HG03354 (cell line): ENCODE measurements around the gene CGB3.

Source experiments
- ATAC-seq: cut with Tn5 transposase; IDR thresholded peaks from one replicate; pipeline ENCODE4 v1.9.1; 2021; ENCODE audit warnings: mild to moderate bottlenecking; ENCODE audit not compliant: unreplicated experiment, poor library complexity, severe bottlenecking

CGB3 gene

DNA sequence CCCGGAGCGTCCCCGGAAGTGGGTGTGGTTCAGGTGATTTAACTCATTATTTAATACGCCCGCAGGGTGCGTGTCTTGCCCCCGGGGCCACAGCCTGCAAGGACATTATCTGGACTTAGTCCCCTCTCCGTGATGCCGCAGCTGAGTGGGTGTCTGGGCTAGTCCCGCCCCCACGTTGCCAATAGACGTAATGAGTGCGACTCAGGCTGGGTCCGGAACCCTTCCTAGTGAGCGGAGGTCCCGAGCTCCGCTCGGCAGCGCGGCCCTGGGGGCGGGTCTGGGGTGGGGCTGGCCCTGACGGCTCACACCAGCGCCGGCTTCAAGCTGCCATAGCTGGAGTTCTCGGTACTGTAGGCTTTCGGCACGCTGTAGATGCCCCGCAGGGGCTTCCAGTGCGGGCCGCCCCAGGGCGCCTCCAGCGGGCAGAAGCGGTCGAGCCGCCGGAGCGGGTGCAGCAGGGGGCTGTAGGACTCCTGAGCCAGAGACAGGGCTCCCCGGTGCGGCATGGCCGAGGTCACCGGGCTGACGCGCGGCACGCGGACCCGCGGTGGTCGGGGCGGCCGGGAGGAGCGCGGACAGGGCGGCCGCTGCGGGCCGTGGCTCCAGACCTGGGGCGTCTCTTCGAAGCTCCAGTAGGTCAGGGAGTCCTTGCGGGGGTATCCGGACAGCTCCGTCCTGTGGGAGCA, 6.3 kb downstream of the CGB3 start:
- ATAC-seq, result peak; percentile 54

DNA sequence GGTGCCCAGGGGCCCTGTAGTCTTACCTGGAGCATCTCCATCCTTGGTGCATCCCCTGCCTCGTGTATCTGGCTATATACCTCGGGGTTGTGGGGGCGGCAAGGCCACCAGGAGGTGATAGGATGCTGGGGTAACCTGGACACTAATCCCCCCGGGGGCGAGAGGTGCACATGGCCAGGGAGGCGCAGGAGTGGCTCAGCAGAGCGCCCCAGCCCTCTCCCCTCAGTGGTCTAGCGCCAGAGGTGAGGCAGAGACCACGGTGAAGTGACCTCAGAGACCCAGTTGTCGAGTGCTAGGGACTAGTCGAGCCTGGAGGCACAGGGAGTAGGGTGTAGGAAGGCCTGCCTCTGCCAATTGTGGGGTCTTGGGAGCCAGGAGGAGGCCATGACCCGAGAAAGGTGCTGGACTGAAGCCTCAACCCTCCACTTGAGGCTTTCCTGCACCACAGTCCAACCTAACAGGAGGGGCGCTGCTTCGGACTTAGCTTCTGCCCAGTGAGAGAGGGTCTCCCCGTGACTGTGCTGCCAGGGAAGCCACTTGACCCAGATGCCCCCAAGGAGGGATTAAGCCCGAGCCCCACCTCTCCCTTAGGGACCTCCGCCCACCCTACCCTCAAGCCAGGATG, 7.0 kb downstream of the CGB3 start, which contains the start of gene LHB:
Gene LHB (minus strand): TSS at position 51 of the 625 bp plus-strand sequence. CDS start 10 bp downstream, at position 41.
- no peak for ATAC-seq

DNA sequence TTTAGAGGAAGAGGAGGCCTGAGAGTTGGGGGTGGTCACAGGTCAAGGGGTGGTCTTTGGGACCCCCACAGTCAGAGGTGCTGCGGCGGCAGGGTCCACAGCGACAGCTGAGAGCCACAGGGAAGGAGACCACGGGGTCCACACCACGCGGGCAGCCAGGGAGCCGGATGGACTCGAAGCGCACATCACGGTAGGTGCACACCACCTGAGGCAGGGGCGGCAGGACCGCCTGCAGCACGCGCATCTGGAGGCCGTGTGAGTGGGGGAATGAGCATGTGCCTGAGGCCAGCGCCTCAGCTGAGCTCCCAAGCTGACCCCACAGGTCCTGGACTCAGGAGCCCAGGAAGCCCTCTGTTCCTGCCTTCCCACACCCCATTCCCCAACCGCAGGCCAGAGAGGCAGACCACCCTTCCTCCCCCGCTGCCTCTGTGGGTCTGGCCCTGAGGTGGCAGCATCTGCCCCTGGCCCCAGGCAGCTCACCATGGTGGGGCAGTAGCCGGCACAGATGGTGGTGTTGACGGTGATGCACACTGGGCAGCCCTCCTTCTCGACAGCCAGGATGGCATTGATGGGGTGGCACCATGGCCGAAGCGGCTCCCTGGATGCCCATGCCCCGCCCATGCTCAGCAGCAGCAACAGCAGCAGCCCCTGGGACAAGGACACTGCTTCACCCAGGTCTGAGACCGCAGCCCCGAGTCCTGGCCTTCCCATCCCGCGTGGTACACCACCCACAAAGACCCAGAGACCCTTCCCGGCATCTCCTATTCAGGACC, 7.9 kb downstream of the CGB3 start:
- ATAC-seq, result no peak

DNA sequence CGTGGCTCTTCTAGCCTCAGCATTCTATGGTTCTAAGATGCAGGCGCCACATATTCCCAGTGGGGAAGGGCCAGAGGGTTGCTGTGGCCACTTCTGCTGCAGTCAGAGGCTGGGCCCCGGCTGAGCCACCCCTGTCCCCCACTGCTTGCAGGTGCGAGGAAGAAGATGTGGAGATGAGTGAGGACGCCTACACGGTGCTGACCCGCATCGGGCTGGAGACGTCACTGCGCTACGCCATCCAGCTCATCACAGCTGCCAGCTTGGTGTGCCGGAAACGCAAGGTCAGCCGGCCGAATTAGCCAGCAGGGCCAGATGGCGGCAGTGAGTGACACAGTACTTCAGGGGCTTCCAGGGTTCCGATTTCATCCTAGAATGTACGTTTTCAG, 9.3 kb downstream of the CGB3 start:
- no peak for ATAC-seq

DNA sequence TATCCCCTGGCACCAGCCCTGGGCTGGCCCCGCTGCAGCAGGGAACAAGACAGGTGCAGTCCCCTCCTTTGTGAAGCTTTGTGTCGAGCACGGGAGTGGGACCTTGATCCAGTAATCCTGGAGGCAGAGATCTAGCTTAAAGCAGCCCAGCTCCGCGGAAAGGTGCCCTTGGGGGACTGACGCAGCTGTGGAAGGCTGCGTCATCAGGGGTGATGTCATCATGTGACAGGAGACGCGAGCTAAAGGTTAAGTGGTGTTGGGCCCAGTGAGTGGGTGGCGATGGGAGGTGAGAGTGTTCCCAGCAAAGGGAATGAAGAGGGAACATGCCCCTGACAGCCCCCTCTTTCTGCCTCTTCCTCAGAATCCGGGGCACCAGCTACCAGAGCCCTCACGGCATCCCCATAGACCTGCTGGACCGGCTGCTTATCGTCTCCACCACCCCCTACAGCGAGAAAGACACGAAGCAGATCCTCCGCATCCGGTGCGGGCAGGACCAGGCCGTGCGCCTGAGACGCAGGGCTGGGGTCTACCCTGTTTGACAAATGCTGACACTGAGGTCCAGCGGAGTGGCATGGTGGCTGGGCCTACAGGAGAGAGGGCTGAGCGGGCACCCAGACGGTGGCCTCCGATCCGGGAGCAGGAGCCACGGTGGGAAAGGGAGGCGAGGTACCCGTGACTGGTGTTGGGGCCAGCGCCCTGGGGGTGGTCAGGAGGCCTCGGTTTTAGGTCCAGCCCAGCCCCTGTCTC, 9.8 kb downstream of the CGB3 start:
- no peak for ATAC-seq

DNA sequence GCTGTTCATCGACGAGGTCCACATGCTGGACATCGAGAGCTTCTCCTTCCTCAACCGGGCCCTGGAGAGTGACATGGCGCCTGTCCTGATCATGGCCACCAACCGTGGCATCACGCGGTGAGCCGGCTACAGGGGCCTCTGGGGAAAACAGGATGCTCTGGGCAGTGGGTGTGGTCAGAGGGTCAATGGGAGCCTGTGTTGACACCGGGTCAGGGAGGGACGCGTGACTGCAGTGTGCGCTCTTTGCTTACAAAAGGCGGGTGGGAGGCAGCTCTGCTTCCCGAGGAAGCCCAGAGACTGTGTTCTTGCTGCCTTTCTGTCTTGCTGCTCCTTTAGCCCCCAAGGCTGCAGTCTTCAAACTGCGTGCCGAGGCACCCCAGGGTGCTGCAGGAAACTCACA, 12.9 kb downstream of the CGB3 start:
- ATAC-seq, result no peak

DNA sequence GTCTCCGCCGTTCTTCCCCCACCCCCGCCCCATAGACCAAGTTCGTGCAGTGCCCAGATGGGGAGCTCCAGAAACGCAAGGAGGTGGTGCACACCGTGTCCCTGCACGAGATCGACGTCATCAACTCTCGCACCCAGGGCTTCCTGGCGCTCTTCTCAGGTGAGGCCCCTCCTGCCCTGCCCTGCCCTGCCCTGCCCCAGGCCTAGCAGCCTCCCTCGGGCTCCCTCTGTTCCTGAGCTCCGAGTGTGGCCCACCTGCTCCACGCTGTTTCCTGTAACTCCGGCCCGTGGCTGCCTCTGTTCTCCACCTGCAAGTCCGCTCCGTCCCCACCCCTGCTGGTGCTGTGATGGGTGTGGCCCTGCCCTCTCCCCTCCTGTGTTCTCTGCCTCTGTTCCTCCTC, 13.7 kb downstream of the CGB3 start:
- no peak for ATAC-seq

DNA sequence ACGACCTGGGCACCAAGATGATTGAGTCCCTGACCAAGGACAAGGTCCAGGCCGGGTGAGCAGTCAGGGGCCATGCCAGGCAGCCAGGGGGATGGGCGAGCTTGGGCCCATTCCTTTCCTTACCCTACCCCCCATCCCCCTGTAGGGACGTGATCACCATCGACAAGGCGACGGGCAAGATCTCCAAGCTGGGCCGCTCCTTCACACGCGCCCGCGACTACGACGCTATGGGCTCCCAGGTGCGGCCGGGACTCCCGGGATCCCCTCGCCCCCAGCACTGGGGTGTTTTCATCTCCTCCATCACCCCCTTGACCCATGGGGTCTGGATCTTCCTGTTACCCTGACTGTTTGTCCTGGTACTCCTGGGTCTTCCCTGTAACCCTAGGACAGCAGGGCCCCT, 14.3 kb downstream of the CGB3 start:
- ATAC-seq, result no peak

DNA sequence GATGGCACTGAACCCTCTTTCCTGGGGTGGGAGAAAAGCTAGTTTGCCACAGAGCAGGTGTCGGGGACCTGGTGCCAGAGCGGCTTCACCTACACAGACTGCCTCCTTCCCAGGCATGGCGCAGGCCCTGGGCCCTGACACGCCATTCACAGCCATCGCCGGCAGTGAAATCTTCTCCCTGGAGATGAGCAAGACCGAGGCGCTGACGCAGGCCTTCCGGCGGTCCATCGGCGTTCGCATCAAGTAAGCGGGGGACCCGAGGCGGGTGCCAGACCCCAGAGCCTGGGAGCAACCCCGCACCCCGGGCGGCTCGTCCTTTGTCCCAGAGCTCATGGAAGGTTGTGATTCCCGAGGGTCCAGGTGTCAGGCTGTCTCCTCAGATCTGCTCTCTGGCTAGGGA, 17.2 kb downstream of the CGB3 start:
- no peak for ATAC-seq

DNA sequence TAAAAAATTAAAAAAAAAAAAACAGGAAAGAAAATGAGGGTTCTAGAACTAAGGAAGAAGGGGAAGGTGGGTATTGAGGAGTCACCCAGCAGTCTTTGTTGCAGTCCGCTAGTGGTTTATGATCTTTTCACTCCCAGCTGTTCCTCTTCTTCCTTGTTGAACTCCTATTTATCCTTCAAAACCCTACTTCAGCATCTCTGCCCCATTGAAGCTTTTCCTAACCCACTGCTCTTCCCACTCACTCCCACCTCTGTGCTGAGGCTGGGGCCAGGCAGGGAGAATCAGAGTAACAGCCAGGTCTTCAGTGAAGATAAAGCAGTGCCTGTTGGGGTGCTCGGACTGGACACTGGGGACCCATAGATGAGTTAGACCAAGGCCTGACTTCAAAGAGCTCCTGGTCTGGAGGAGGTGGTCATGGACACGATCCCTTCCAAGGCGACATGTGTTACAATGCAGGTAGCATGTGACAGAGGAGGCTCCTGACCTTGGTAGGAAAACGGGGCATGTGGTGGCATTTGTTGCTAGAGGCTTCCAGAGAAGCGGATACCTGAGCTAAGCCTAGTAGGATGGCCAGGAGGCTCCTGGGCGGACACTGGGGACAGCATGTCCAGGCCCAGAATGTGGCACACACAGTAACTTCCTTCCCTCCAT, 19.0 kb downstream of the CGB3 start:
- ATAC-seq, result no peak

DNA sequence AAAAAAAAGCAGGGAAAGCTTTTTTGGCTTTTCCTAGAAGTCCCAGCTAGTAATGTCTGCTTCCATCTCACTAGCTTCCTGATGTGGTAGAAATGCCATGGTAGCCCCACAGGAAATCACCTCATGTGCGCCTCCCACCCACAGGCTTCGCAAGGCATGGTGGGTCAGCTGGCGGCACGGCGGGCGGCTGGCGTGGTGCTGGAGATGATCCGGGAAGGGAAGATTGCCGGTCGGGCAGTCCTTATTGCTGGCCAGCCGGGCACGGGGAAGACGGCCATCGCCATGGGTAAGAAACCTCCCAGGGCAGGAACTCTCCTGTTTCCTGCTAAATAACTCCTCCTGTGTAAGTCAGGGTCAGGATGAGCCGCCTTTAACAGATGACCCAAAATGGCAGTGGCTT, 20.0 kb downstream of the CGB3 start:
- ATAC-seq, result no peak

DNA sequence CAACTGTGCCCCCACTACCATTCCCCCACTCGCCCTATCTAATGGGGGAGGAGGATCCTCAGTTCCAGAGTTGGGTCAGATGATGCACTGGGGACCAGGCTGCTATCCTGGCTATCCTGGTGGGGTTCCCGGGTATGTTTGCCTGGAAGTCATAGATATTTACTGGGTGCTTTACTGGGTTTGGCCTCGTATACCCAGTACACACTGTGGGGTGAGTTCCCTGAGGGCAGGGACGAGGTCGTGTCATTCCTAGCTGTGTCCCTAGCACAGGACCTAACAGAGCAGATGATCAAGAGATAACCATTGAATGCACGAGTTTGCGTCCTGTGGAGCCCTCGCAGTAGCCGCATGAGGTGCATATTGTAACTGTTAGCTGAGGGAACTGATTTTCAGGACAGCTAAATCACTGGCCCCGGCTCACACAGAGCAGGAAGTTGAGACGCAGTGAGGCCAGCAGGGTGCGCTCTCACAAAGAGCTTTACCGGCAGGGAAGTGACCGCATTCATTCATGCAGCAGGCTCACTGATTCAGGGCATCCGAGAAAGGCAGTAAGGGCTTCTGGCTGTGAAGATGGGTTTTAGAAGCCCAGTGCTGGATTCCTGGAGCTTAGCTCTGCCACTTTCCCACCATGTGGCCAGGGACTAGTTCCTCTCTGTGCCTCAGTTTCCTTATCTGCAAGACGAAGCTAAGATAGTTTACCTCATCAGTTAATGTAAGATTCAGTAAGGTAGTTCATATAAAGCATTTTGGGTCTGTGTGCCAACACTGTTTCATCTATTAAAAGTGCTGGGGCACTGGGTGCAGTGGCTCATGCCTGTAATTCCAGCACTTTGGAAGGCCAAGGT, 24.4 kb downstream of the CGB3 start:
- no peak for ATAC-seq

DNA sequence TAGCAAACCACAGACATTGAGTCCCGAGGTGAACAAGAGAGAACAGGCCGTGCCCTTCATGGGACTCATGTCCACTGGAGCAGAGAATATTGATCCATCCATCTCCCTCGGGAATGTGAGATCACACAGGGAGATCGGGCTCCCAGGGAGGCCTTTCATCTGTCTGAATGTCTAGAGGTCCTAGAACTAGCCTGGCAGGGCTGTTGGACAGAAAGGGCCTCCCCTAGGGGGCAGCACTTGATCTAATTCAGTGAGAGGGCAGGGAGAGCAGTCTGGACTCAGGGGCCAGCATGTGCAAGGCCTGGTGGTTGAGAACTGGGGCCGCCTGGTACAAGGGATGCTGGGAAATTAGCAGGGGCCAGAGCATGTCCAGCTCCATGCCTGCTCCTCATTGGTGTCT, 26.2 kb downstream of the CGB3 start:
- no peak for ATAC-seq

DNA sequence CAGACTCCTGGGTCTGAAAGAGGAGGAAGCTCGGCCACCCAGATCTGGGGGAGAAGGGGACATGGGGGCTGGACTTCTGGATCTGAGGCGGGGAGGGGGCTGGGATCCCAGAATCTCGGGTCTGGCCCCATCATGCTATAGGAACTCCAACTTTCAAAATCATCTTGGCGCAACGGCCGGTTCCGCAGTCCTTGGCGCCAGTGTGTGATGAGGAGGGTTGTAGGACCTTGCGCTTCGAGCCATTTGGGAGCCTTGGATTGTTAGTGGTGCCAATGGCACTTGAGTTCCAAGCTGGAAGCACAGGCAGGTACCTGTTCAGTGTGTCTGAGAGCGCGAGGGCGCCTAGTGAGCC, 30.1 kb downstream of the CGB3 start:
- ATAC-seq, result no peak

DNA sequence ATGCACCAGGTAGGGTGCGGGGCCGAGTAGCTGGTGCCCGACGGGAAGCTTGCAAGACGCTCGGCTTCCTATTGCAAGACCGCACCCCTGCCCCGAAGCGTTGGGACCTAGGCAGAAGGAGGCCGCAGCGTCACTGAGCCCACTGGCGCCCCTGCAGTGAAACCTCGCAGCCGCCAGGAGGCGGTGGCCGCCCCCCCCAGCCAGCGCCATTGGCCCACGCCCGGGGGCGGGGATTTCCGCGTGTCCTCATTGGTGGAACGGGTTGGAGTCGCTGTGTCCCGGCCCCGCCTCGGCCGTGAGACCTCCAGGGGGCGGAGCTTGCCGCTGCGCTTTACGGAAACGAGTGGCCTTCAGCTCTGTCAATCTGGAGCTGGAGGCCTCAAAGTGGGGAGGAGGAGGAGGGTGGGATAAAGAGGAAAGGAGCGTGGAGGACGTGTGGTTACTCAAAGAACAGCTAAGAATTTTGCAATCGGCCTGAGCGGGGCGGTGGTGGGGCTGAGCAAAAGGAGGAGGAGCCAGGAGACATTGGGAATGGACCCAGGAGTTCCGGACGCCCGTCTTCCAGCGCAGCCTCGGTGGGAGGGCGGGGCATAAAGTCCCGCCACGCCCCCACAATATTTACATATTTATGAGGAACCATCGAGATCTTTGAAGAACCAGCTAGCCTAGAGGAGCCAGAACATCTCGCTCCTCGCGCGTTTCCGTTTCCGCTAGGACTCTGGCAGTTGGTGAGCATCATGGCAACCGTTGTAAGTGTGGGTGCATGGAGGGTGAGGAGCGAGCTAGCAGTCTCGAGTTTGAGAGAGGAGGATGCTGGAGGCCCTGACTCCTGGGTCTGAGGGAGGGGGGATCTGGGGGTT, 30.7 kb downstream of the CGB3 start, which contains the start of the genes GYS1 and RUVBL2:
Gene GYS1 (minus strand): TSS at position 135 of the 860 bp plus-strand sequence. CDS start 197 bp downstream, outside the sequence.
Gene RUVBL2 (plus strand): TSS at position 713 of the 860 bp plus-strand sequence. CDS start 25 bp downstream, at position 738.
- ATAC-seq, result peak; percentile 89

DNA sequence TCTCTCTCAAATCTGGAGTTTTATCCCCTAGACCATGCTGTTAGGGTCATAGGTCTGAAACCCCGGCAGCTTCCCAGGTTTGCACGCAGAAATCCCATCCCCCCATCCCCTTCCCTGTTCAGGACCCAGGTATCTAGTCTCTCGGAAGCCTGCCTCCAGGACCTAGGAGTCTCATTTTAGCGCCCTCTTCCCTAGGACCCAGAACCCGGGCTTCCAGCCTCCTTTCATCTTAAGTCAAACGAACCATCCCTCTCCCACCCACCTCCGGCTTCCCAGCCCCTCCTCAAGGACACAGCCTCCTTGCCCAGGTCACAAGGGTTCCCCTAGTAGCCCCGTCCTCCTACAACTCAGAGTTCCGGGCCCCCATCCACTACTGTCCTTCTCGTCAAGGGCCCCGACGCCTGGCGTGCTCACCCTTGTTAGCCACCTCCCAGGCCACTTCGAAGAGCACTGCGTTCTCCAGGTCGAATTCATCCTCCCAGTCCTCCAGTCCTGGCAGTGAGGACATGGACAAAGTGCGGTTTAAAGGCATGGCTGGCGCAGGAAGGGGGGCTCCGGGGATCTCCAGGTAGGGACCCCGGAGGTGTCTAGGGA, 31.5 kb downstream of the CGB3 start:
- peak; percentile 1 for ATAC-seq

DNA sequence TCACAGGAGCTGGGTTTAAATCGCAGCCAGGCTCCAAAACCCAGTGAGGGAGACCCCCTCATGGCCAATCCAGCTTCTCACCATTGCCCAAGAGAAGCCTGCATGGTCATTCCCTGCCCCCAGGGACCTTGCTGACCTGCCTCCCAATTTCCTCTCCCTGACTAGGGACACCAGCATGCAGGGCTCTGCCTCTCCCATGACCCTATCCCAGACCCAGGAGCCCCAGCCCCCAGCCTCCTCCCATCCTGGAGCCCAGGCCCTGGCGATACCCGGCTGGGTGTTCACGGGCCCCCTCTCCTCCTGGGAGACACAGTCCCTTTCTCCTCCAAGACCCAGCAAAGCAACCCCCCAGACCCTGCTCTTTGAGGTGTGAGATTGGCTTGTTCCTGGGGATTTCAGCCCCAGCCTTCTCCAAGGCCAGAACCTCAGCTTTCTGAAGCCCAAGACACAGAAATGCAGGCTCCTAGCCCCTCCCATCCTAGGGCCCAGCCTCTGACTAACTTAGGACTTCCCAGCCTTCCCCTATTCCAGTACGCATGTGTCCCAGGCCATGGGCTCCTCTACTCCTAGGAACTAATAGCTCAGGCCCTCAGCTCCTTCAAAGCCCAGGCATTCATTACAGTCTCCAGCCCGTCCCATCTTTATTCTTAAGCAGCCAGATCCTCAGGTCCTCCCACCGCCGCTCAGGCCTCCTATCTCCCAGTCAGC, 32.1 kb downstream of the CGB3 start:
- ATAC-seq, result no peak
